Measurements from ENCODE around the gene MYRF. TPM values are rescaled to one million over a fixed set of nuclear protein-coding genes. Genes with fewer than 3 reads are reported as not detected.

The MYRF gene
- total RNA-seq, 1 donor from 2014 or later = 0.33 TPM

DNA sequence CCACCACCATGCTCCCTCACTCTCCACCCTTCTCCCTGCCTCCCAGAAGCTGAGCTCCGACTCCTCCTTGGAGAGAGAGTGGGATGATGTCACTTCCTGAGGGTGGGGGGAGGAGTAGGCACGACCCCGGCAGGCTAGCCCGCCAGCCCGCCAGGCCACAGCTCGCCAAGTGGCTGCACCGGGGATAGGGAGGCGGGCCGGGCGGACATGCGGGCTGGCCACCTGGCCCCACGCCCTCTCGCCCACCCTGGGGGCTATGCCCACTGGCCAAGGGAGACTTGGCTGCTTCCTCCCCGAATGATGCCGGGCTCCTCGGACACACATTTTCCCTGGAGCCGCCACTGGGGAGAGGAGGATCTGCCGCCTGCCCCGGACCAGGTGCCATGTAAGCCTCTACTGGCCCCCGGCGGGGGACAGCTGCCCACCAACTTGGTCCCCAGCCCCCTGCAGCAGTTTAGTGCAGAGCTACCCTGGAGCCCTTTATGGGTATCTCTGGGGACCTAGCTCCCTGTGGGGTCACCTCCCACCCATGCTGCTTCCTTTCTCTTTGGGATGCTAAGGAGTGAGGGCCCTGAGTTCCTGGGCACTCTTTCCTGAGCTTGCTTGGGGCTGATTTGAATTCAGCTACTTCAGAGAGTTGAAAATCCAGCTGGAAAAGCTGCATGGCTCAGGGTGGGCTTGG, 33.7 kb upstream of the MYRF start:
- DNase-seq (ENCODE audit: low read depth, low spot score) = peak; percentile 20

DNA sequence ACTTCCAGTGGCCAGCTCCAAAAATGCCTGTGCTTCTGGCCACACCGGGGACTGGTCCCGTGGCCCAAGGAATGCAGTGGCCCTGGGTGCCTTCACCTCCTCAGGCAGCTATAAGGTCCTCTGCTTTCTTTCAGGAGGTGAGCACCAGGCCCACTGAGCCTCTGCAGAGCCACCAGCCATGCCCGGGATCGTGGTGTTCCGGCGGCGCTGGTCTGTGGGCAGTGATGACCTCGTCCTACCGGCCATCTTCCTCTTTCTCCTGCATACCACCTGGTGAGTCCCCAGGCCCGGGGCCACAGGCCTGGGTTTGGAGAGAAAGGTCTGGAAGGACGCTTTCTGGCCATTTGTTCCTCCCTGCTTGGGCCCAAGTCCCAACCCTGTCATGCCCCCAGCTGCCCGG, 32.5 kb upstream of the MYRF start:
- DNase-seq (ENCODE audit: low read depth, low spot score) = no peak

DNA sequence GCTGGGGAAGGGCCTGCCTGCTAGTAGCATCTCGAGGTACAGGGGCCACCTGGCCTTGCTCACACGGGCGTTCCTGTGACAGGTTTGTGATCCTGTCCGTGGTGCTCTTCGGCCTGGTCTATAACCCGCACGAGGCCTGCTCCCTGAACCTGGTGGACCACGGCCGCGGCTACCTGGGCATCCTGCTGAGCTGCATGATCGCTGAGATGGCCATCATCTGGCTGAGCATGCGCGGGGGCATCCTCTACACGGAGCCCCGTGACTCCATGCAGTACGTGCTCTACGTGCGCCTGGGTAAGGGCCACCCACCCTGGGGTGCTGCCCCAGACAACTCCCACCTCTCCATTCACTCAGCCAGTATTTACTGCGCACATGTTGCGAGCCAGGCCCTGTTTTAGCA, 31.8 kb upstream of the MYRF start:
- no peak for DNase-seq (ENCODE audit: low read depth, low spot score)

DNA sequence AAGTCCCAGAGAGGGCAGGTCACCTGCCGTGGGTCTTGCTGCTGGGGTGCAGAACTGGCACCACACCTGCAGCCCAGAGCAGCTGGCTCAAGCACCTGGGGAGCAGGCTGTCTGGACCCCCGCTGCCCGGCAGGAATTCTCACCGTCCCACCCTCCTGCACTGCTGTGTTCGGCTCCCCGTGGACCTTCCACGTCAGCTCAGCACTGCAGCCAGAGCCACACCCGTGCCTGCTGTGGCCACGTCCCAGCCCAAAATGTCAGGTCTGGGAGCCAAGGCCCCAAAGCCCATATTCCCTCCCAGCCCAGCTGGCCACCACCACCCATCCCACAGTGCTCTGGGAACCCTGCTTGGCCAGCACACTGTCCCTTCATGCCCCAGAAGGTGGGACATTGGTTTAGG, 28.0 kb upstream of the MYRF start:
- DNase-seq (ENCODE audit: low read depth, low spot score) = no peak

DNA sequence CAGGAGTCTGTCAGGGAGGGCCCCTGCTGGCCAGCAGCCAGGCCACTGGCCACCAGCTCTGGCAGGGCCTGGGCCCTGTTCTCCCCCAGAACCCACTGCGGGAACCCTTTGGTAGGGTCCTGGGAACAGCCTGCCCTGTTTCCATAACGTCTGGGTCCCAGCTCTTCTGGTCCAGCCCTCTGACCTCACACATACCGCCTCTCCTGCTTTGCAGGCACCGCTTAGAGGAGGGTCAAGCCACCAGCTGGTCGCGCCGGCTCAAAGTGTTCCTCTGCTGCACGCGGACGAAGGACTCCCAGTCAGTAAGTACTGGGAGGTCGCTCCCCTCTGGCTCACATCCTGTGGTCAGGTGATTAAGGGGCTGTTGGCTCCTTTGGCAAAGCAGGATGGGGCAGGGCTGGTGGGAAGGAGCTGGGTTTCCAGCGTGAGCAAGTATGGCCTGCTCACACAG, 26.6 kb upstream of the MYRF start:
- DNase-seq (ENCODE audit: low read depth, low spot score) = no peak

DNA sequence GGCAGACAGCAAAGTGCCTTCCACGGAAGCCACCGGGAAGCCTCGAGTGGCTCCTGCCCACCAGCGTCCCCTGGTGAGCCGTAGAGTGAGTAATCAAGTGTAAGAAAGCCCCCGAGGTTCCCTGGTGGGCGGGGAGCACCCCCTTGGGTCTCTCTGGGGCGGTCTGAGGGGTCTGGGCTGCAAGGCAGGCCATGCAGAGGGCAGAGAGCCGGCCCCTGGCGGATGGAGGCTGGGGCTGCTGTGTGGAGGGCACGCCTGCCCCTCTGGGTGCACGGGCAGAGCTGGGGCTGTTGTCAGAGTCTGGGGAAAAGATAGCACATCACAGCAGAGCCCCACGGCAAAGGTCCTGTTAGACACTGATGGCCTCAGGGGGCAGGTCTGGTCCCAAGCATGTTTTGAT, 25.7 kb upstream of the MYRF start:
- DNase-seq (ENCODE audit: low read depth, low spot score) = no peak

DNA sequence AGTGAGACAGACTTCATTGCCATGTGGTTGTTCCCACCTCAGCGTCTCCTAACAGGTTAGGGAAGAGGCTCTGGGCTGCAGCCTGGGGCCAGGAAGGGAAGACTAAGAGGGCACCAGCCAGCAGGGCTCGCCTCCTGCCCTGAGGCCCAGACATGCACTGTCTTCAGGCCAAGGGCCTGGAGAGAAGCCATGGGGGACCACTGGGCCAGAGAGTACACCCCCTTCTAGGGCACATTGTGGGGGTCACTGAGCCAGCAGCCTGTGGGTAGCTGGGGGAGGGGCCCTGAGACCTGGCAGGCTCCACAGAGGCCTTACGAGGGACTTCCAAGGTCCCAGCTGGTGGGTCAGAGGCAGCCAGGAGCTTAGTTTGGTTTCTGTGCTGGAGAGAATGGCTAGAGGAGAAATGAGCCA, 25.0 kb upstream of the MYRF start:
- DNase-seq (ENCODE audit: low read depth, low spot score) = no peak

DNA sequence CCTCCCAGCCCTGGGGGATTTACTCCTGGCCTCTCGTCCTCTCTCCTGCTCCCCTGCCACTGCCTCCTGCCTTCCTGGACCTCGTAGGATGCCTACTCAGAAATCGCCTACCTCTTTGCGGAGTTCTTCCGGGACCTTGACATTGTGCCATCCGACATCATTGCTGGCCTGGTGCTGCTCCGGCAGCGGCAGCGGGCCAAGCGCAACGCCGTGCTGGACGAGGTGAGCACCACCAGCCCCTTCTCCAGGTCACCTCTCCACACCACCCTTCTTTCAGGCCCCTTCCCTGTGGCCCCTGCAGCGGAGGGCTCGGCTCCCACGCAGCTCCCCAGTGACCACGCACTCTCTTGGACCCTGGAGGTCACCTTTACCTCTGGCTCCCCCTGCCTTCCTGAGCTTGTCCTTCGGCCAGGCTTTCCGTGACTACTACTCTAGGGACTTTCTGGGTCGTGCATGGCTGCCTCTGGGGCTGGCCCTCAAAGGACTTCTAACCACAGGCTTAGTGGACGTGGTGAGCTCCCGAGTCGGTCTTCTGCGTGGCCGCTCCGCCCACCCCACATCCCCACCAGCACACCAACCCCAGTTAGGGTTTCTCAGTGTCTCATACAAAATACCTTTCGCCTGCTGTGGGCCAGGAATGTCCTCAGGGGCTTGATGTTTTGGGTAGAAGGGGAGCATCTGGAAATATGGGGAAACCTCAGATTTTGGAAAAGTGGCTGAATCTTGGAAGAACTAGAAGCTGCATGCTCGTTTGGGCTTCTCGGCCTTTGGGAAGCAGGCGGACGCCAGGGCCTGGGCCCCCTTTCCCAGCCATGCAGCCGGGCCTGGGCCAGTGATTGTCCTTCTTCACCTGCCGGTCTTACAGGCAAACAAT, 24.1 kb upstream of the MYRF start:
- no peak for DNase-seq (ENCODE audit: low read depth, low spot score)

DNA sequence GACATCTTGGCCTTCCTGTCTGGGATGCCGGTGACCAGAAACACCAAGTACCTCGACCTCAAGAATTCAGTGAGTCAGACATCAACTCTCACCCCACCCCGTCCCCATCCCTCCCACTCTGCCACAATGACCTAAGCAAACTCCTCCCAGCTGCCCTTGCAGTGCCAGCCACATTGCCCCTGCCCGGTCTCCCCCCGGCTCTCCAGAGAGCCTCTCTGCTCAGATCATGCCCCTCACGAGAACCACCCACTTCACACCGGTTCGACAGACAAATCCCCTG, 23.6 kb upstream of the MYRF start:
- no peak for DNase-seq (ENCODE audit: low read depth, low spot score)

DNA sequence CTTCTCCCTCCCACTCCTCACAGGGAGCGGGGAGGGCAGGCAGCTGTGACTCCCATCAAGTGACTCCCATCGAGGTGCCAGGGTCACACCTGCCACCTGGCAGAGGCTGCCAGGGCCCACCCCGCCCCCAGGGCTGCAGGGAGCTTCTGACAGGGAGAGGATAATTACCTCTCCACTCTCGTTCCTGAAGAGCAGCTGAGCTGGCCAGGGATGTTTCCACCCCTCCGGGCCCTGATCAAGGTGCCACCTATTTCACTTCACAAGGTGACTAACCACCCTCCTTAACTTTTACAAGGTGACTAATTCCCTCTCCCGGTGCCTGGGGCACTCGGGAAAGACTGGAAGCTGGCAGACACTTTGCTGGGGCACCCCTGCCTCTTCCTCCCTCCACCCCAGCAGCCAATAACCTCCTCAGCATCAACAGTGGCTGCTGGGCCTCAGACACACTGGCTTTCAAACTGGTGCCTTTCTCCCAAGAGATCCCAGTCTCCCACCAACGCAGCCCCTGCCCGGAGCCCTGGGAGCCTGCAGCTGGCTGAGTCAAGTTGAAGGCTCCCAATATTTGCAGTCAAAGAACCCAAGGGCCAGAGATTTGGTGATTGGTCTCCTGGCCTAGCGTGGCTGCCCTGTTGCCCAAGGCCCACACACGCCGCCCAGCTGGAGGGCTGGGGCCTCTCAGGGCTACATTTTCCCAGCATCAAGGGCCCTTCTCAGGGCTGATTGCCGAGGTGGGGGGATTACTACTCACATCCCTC, 22.0 kb upstream of the MYRF start:
- no peak for DNase-seq (ENCODE audit: low read depth, low spot score)

DNA sequence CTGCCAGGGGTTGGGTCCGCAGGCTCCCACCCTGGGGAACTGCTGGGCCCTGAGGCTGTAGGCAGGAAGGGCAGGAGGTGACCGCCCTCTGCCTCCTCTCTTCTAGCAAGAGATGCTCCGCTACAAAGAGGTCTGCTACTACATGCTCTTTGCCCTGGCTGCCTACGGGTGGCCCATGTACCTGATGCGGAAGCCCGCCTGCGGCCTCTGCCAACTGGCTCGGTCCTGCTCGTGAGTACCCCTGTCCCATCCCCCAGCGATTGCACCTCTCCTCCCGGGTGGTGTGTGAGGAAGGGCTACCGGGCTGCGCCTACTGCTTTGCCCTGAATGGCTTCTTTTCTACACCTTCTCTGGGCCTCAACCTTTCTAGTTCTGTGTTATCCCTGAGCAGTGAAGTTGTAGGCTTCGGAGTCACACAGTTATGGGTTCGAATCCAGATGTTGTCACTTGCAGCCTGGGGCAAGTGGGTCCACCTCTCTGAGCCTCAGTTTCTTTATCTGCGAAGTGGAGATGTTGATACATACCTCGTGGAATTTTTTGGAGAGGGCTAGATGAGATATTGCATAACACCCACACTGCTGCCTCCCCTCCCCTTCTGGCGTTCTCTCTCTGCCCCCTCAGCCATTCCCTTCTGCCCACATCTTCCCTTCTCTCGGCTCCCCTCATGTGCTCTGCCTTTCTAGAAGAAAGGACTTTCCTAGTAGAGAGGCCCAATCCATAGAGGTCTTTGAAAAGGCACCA, 21.1 kb upstream of the MYRF start:
- no peak for DNase-seq (ENCODE audit: low read depth, low spot score)

DNA sequence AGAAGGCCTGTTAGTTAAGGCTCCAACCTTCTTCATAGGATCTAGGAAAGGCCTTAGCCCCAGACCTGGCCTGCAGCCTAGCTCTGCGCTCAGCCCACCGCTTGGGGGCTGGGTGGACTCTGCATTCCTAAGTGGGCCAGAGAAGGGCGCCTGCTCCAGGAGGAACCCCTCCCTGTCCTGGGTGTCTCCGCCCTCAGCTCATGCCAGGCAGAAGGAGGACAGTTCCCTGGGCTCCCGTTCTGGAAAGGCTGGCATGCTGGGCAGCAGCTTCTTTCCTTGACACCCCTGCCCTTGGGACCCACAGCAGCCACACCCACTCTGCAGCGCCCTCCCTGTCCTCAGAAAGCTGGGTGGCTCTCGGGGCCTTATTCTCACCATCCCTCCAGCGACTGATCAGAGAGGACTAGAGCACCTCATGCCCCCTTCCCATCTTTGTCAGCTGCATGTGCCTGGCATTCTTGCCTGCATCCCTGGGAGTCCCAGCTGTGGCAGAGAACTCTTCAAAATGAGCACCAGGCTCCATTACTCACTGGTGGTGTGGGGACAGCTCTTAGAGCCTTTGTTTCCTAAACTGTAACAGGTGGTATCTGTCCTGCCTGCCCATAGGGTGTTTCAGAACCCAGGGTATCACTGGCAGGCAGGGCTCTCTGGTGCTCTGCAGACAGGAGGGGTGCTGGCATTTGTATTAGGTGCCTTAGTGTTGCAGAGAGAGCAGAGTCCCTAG, 20.3 kb upstream of the MYRF start:
- DNase-seq (ENCODE audit: low read depth, low spot score) = no peak

DNA sequence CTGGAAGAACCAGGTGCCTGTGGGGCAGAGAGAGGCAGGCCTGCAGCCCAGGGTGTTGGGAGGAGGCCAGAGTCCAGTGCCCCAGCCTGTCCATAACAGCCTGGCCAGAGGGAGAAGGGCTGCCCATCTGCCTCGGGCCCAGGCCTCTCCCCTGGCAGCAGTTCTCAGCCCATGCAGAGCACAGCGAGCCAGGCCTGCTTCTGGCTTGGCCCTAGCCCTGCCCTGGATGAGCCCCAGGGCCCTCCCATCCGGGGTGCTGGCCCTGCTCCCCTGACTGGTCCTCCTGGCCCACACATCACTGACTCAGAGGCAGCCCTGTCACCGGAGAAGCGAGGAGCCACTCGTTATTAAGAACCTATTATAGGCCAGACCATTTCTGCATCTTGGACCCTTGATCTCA, 19.7 kb upstream of the MYRF start:
- DNase-seq (ENCODE audit: low read depth, low spot score) = no peak

DNA sequence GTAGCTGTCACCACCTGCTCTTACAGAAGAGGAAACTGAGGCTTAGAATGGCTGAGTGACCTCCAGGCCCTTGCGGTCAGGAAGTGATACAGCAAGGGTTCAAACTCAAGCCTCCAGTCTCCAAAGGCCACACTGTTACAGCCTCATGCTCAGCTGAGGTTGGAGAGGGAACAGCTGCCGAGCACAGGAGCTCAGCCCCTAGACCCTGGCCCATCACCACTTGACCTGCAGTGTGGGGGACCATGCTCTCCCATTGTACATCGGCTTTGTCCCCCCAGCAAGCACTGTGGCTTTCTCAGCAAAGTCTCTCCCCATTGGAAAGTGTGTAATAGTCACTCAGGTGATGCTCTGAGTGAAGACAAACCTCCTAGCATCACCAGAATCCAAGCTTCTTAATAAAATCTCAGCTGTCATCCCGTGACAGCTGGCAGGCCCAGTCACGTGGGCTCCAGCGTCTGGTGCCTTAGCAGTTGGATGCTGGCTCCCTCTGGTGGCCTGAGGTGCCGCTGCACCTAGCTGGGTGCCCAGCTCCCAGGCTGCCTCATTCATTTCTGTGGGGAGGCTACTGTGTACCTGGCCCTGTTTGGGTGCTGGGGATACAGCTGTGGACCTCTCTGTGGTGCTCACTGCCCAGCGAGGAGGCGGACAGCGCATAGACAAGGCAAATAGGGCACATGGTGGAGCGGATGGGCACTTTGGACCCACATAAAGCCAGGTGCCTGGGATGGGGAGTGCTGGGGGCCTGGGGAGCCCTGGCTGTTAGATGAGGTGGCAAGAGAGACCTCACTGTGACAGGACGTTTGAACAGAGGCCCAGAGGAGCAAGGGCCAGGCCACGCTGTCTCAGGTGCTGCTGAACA, 19.1 kb upstream of the MYRF start:
- DNase-seq (ENCODE audit: low read depth, low spot score) = peak; percentile 49

DNA sequence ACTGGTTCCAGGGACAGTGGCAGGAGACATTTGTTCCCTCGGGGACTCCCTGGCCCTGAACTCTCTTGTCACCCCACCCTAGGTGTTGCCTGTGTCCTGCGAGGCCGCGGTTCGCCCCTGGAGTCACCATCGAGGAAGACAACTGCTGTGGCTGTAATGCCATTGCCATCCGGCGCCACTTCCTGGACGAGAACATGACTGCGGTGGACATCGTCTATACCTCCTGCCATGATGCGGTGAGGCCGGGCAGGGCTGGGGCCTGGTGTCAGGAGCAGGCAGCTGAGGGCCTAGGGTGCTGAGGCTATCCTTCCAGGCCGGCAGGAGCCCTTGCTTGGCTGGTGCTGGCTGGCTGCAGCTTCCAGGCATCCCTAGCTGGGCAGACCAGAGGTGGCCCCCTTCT, 17.7 kb upstream of the MYRF start:
- DNase-seq (ENCODE audit: low read depth, low spot score) = no peak

DNA sequence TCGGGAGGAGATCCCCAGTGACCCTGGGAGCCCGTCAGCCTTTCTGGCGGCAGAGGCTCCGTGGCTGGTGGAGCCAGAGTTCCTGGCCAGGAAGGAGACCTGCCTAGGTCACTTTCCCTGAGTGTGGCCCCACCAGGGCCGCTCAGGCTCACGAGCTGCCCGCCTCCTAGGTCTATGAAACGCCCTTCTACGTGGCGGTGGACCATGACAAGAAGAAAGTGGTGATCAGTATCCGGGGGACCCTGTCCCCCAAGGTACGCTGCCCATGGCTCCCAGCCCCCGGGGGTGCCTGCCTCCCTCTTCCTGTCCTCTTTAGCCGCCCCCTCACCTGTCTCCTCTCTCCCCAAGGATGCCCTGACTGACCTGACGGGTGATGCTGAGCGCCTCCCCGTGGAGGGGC, 17.0 kb upstream of the MYRF start:
- DNase-seq (ENCODE audit: low read depth, low spot score) = no peak

DNA sequence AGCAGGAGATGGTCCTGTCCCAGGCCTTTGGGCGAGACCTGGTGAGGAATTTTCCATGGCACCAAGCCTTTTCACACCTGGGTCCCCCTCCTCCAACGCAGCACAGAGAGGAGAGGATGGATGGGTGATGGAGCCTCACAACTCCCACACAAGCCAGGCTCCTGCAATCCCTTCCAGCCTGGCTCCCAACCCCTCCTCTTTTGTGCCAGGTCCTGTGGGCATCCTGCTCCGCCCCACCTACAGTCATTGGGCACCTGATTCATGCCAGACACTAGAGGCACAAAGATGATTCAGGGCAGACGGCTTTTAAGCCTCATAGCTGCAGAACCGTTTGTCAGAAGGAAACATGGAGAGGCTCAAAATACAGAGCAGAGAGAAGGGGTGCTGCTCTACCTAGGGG, 16.1 kb upstream of the MYRF start:
- DNase-seq (ENCODE audit: low read depth, low spot score) = no peak

DNA sequence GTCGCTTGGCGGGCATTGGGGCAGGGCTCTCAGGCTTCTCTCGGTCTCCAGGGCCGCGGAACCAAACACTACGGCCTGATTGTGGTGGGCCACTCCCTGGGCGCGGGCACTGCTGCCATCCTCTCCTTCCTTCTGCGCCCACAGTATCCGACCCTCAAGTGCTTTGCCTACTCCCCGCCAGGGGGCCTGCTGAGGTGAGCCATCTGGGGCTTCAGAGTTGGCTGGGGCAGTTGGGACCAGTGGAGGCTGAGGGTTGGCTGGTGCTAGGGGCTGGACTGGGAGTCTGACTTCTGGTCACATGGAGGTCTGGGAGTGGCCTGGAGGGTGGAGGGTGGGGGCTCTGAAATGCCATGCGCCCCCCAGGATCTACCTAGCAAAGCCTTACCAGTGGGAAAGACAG, 15.3 kb upstream of the MYRF start:
- no peak for DNase-seq (ENCODE audit: low read depth, low spot score)

DNA sequence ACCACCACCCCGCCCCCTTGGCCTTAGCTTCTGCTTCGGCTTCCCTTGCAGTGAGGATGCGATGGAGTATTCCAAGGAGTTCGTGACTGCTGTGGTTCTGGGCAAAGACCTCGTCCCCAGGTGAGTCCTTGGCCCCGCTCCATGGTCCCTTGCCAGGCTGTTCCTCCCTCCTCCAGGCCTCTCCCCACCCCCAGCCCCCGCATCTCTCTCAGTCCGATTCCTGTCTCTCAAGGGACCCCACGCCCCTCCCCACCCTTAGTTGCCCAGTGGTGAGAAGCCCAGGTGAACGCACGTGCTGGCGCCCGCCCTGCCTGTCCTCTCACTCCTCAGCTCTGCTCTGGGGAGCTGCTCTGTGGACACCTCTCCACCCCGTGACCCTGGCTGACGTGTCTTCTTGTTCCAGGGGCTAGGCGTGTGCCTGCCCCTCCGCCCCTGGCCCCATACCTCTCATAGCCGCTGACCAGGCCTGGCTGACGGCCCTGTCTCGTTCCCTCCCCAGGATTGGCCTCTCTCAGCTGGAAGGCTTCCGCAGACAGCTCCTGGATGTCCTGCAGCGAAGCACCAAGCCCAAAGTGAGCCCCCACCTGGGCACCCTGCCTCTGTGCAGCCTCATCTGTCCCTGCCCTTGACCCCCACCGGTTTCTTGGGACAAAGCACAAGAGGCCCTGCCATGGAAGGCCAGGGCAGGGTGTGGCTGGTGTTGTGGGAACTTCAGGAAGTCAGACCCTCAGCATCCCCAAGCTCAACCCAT, 14.6 kb upstream of the MYRF start:
- DNase-seq (ENCODE audit: low read depth, low spot score) = no peak

Measured in pulmonary artery endothelial cell (primary cell).